Fibroblast of skin of left biceps (primary cell): ENCODE results near the gene C10orf90.

Source experiments
- DNase-seq, 2 experiments: peaks; one replicate each; pipeline ENCODE4 v3.0.0-alpha.2; 2013; ENCODE audit warnings: low read depth in 2 of 2

C10orf90 gene

DNA sequence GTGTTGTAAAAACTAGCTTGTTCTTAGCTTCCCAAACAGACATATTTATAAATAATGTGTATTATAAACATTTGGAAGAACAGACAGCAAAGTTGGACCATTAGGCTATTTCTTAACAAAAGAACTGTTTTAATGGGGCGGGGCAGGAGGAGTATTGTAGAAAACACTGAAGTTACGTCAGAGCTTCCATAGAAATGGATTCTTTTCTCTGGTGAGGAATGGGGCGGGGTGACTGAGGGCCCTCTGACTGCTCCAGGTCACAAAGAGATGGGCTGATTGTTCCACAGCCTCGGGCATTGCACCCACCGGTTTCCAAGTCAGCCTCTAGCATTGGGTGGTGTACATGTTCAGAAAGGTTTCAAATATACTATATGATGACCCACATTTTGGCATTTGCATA is 245.5 kb downstream of the C10orf90 start:
- no peak for DNase-seq

DNA sequence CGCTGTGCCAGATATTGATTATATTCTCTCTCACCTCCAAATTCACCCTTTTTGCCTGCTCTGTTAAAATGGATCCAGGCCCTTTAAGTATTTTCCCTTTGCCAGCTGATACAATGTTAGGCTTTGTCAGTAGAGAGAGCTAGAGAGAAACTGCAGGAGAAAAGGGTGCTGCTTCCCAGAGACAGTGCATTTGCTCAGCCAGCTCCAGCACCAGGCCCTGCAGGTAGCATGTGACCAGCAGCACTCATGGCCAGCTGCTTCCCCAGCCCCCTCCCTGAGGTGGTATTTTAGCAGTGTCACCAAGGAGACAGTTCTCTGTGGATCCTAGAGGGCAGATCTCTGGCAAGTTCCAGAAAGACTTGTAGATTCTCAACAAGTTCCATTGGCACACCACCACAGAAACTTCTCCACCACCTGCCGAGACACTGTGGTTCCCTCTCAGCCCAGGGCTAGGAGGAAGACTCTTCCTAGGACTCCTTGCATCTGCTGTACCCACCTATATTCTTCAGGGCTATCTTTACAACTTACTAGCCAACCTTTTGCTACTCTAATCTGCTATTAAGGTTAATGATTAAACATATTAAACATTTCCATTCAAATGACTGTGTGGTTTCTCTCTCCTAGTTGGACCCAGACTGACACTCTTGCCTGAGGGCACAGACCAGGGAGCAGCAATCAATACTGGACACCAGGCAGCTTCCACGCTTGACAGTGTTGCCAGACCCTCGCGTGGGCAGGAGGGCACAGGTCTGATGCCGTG is 246.6 kb downstream of the C10orf90 start:
- no peak for DNase-seq

DNA sequence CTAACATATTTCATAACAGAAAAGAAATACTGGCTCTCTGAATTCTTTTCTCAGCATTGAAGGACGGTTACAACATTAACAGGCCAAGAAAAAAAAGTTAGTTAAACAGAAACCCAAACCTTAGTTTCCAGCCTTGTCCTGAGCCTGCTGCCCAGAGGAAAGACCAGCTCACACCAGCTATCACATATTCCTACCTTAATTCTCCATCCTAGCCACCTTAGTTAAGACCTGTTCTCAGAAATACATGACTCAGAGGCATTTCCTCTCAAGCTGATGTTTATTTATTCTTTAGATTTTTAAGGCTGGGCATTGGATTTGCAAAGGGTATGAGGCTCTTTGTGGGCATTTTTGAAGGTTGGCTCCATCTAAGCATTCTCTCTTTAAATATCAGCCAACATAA is 247.9 kb downstream of the C10orf90 start:
- DNase-seq = no peak

DNA sequence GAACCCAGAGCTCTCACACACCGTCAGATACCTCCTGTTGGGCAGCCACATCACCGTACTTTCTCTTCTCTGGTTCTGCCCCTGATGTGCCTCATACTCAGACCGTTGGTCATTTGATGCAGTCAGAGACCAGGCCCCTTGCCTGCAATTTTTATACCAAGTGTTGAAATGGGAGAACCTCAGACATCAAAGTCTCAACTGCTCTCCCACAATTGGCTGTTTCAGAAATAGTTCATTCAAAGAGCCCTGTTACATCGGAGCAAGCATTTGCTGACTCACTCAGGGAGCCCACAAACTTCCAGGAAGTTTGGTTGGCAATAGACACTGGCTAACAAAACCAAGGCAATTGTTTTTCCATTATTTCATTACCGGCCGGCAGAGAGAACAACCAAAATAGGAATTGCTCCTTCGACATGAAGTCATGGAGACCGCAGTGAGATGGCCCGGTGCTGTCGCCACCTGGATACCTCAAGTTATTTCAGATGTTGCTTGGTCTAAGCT is 248.7 kb downstream of the C10orf90 start:
- DNase-seq = peak; percentile 94 to 95

DNA sequence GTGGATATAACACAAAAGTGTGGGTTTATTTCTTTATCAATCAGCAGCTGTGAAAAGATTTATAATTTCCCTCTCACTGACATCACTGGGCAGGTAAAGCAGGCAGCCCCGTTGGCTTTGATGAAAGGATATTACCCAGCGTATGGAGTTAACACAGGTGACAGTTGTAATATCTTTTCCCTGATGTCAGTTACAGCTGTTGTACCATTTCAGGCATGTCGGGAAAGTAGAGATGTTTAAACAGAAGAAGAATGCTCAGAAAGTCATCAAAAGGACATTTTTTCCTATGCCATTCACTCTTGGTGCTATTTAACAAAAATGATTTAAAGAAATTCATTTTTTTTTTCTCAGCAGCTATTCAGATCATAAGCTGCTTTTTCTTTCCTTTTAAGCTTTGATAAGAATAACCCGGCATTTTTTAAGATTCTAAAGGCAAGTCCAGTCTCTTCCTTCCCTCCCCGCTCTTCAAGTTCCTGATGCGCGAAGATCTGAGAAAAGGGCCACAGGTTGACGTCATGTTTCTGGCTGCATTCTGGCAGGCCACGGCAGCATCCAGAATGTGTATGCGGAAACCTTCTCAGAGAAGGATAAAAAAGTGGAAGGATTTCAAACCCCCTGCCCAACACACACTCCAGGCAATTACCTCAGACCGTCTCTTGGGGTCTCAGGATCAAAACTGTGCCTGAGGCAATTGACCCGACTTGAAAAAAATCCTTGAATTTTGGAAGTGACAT is 249.8 kb downstream of the C10orf90 start:
- DNase-seq = no peak

DNA sequence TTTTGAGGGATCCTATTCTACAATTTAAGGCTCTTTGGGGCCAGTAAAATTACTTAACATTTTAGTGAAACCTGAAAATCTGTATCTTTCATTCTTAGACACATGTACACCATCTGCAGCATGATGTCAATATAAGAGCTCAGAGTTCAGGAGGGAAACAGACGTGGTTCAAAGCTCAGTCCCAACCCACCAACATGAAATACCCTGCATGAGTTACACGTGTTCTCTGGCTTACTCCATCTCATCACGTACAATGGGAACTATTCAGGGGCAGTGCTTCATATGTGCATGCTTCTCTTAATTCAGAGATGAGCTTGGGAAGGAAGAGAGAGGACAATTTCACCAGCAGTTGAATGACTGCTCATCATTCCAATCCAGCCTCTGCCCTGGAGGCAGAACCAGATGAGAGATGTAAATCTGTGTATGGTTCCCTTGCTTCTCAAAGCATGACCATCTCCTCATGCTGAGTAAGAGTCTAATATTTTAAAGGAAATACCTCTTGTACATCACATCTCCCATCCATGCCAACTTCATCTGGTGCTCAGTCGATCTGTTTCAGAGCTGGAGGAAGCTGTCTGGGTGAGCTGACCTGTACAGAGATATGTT is 253.2 kb downstream of the C10orf90 start:
- no peak for DNase-seq

DNA sequence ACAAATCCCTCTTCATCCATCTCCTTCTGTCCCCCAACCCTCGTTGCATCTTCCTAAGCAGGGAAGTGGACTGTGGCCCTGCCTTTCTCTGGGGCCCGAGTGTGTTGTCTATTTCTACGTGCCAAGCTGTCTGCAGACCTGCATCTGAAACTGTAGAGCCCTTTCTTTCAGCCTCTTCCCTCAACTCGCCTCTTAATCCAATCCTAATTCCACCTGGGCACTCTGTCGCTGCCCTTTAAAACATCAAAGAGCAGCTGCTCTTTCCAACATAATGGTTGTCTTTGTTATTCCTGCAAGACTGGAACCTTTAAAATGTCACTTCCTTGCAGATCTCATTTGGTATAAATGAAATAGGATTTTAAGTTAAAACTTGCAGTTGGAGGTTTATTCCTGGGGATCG is 260.7 kb downstream of the C10orf90 start:
- DNase-seq = no peak

DNA sequence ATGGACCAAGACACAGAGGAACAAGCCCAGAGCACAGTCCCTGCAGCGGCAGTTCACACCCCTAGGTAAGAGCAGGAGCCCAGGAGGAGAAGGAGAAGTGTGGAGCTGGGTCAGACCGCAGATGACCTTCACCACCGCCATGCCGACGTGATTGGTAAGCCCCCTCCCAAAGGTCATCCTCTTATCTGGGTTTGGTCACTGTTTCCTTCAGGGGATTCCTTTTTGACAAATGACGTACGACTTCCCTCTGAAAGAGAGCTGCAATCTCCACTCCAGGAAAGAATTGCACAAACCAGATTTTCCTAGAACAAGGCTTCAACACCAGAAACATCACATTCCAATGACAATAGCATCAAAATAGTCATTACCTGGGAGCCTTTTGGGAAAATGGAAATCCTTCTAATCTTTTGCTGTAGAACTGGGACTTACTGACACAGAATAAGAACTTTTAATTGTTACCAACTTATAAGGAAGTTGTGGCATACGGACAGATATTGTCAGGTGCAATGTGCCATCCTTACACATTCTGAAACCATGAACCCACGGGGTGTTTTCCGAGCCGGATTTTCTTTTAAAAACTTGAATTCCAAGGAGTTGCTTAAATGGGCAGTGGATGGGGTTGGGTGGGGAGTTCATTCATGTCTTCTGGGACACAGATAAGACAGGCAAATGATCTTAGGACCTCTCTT is 261.4 kb downstream of the C10orf90 start:
- DNase-seq = no peak

DNA sequence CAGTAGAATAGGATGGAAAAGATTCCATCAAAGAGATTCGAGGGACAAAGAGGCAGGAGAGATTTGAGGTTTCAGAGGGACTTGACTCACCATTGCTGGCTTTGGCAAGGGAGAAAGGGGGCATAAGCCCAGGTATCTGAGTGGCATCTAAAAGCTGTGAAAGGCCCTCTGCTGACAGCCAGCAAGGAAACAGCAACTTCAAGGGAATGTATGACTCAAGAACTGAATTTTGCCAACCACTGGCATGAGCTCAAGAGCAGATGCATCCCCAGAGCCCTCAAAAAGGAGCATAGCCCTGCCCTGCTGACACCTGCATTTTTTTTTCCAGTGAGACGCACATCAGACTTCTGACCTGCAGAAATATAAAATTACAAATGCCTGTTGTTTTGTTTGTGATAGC is 262.7 kb downstream of the C10orf90 start:
- DNase-seq = no peak

DNA sequence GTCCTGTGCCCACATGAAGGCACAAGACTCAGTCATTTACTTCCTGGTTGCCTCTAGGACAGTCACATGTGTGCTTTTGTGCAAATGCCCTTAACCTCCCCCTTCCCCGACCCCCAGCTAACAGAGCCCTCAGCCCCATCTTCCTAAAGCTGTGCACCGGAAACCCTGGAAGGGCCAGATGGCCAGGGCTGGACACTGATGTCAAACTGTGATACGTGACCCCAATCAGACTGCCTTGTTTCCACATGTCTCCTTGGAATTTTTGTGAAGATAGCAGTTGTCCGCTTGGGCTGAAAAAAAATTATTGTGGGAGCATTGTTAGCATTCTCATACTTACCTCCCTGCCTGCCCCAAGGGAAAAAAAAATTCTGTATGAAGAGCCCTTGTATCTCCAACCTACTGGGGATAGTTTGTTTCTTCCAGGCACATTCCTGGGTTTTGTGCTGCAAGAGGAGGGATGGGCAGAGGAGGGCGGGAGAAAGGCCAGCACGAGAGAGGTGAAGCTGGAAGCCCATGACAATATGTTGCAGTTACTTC is 265.2 kb downstream of the C10orf90 start:
- no peak for DNase-seq

DNA sequence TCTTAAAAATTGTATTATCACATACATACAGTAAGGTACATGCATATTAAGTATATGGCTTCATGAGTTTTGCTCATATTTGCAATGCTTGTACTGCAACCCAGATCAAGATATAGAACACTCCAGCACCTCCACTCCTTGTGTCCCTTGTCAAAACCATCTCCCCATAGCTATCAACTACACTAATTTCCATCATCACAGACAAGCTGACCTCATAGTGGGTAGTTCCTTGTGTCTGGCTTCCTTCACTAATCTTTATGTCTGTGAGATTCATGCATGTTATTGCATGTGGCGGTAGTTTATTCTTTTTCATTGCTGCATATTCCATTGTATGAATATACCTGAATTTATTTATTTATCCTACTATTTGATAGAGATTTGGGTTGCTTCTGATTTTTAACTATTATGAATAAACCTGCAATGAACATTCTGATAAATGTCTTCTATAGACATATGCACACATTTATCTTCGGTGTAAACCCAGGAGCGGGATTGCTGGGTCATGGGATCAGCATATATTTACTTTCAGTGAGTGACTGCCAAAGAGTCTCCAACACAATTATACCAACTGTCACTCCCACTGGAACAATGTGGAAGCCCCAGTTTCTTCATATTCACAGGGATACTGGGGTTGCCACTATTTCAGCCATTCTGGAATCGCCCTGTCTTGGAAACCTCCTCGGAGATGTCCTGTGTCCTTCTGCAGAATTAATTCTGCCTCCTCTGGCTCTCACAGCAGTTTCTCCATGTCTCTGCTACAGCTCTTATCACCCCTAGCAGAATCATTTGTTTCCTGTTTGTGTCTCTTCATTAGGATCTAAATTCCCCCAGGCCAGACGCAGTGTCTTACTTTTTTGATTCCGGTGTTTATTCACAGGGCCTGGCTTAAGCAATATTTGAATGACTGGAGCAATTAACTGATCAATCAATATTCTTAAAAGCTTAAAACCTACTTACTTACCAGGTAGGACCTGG is 267.5 kb downstream of the C10orf90 start:
- no peak for DNase-seq

DNA sequence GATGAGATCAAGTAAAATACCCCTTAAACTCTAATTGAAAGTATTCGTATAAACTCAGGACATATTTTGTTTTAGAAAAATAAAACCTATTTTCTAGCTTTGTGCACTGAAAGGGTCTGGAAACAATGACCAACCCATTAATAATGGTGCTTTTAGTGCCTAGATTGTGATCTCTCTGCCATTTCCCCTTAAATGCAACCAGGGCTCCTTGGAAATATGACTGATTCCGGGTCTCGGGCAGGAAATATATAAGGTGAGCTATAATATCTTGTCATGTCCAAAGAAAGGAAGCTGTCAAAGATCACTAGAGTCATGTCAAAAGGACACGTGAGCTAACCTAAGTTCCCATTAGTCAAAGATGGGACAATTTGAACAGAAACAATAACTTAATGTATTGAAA is 269.9 kb downstream of the C10orf90 start:
- no peak for DNase-seq

DNA sequence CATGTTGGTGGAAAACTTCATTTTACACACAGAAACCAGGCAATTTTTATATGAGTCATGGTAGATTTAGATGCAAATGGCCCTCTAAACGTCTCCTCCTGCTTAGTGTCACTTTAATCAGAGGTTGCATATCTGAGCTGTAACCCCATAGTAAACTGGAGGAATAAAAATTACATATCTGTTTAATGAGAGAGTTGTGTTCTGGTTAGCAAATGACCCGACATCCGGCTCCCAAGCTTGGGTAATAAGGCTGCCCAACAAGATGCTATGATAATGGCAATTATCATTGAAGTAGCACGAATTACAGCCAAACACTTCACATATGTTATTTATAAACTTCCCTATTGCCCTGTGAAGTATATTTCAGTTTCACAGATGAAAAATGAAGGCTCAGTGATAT is 271.6 kb downstream of the C10orf90 start:
- DNase-seq = no peak

DNA sequence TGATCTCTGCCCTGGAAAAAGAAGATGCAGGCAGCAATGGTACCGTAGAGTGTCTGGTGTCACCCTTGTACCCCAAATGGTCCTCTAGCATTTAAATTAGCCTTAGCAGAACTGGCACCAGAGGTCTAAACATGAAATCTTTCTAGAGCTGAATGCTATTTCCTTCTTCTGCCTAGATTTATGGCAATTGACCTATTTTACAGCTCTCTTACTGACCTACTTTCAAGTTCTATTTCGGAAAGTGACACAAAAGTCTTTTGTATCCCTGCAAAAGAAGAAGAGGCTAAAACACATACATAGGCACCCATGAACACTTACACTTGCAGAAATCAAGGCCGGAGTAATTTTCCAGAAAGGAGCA is 272.1 kb downstream of the C10orf90 start:
- no peak for DNase-seq

DNA sequence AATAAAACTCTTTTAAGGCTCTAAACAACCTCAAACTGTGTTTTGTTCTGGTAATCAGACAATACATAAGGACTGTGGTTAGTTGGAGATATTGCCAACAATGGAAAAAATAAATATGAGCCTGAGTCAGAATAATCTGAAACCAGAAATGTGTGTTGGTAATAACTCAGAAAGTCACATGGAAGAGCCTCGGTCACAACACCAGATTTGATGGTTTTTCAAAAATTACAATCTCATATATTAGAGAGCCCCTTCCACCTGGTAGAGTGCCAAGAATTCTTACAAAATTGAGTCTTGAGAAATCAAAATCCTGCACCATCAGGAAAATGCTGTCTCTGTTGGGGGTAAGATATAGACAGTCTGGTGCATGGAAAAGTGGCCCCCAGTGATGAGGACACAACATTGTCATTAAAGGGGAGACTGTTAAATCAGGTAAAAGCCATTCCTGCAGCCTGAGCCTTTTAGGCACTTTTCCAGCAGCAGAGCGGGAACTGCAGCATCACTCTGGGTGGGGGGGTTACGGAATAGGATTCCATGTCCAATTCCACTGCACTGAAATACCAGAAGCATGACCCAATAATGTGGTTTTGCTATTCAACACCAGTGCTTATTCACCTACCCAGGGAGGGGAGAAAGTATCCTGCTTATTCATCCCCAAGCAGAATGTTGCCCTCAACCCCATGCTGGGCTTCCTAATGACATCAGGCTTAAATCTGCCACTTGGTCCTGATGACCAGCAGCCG is 272.7 kb downstream of the C10orf90 start:
- DNase-seq = peak; percentile 96 to 97

DNA sequence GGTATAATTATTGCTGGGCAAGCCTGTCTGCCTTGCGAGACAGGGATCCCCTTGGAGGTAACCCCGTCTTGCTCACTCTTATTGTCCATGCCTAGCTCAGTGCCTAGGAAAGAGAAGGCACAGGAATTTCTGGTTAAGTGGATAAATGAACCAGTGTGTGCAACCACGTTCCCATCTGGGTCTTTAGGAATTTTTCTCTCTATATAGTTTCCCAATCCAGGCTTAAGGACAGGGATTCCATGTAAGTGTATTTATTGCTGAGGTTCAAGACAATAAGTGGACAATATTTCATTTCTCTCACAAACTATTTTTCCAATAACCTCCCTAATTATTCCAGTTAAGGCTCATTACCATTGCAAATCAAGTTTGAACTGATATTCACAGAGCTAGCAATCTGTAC is 273.3 kb downstream of the C10orf90 start:
- DNase-seq = no peak

DNA sequence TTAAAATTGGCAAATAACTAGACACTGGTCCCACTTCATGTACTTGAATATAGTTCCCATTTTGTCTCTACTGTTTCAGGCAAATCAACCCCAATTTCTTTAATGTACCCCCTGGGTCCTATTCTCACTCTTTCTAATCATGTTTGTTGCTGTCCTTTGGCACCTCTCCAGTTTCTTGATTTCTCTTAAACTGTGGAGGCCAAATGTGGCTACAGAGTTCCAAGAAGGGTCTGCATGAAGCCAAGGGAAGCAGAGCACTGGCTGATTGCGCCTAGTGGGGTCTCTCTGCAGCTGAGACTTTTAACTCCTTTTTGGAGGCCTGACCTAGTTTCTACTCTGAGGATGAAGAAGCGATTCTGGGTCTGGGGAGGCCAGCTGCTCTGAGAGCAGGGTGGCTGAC is 275.5 kb downstream of the C10orf90 start:
- no peak for DNase-seq

DNA sequence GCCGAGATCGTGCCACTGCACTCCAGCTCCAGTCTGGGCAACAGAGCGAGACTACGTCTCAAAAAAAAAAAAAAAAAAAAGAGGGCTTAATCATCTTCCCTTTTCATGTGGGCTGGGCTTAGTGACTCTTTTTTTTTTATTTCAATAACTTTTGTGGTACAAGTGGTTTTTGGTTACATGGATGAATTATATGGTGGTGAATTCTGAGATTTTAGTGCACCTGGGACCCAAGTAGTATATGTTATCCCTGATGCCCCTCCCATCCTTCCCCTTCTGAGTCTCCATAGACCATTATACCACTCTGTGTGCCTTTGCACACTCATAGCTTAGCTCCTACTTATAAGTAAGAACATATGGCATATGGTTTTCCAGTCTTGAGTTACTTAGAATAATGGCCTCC is 277.4 kb downstream of the C10orf90 start:
- no peak for DNase-seq

DNA sequence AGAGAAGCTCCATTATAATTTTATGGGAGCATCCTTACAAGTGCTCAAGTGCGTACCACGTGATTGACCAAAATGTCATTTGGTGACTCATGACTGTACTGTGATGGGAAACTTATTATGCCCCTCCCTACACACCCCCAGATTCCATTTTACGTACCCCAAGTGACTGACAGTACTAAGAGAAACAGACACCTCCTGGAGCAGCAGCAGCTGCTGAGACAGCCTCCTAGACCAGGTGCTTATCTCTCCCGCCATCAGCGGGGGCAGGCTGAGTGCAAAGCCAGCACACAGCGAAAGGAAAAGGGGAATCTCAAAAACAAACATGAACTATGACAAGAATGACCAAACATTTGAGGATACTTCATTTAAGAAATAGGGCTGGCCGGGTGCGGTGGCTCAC is 278.0 kb downstream of the C10orf90 start:
- no peak for DNase-seq

DNA sequence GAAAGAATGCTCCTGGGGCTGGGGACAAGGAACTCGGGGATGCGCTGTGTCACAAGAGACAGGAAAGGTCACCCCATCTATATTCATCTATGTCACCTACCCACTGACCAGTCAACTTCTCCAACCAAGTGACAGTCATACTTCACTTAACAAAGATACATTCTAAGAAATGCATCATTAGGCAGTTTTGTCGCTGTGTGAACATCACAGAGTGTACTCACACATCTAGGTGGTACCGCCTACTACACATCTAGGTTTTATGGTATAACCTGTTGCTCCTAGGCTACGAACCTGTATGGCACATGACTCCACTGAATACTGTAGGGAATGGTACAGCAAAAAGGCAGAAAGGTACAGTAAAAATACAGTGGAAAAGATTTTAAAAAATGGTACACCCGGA is 278.4 kb downstream of the C10orf90 start:
- DNase-seq = no peak
